H9 (cell line): ENCODE results near the gene POT1. TPM values are rescaled to one million over a fixed set of nuclear protein-coding genes. Genes with fewer than 3 reads are reported as not detected.

Experiments used
- DNase-seq: peaks from one replicate; pipeline ENCODE4 v3.0.0-alpha.2; 2017
- H2AFZ ChIP-seq: one replicate; pipeline ENCODE4 v1.6.1; 2013; ENCODE audit warnings: mild to moderate bottlenecking, low read length, control low read depth, moderate library complexity
- H2AK5ac ChIP-seq: 2 replicates; pipeline ENCODE4 v1.6.1; 2013; ENCODE audit warnings: low read length, control low read depth, mixed read lengths; ENCODE audit not compliant: insufficient read length
- H2BK120ac ChIP-seq: one replicate; pipeline ENCODE4 v1.6.1; 2013; ENCODE audit warnings: low read depth, mild to moderate bottlenecking, low read length, control low read depth, inconsistent platforms; ENCODE audit not compliant: poor library complexity, severe bottlenecking
- H2BK12ac ChIP-seq: 2 replicates; pipeline ENCODE4 v1.6.1; 2013; ENCODE audit warnings: low read length, control low read depth, mixed read lengths, low read depth; ENCODE audit not compliant: insufficient read length
- H2BK15ac ChIP-seq: 2 replicates; pipeline ENCODE4 v1.6.1; 2013; ENCODE audit warnings: low read depth, low read length, control low read depth
- H2BK20ac ChIP-seq: one replicate; pipeline ENCODE4 v1.6.1; 2013; ENCODE audit warnings: low read depth, mild to moderate bottlenecking, low read length, control low read depth, inconsistent platforms; ENCODE audit not compliant: poor library complexity, severe bottlenecking
- H2BK5ac ChIP-seq: 2 replicates; pipeline ENCODE4 v1.6.1; 2013; ENCODE audit warnings: low read length, control low read depth, mixed read lengths; ENCODE audit not compliant: insufficient read length
- H3K14ac ChIP-seq: 2 replicates; pipeline ENCODE4 v1.6.1; 2013; ENCODE audit warnings: low read length, control low read depth; ENCODE audit not compliant: insufficient read depth
- H3K18ac ChIP-seq: 2 replicates; pipeline ENCODE4 v1.6.1; 2013; ENCODE audit warnings: low read depth, mild to moderate bottlenecking, mixed read lengths, low read length, control low read depth; ENCODE audit not compliant: insufficient read length
- H3K23ac ChIP-seq: 2 replicates; pipeline ENCODE4 v1.6.1; 2013; ENCODE audit warnings: low read length, control low read depth, mixed read lengths, low read depth; ENCODE audit not compliant: insufficient read length
- H3K23me2 ChIP-seq: 2 replicates; pipeline ENCODE4 v1.6.1; 2013; ENCODE audit warnings: low read depth, mild to moderate bottlenecking, mixed read lengths, low read length, control low read depth; ENCODE audit not compliant: insufficient read length, poor library complexity, severe bottlenecking
- H3K27ac ChIP-seq: 2 replicates; pipeline ENCODE4 v1.5.1; 2013; ENCODE audit warnings: low read length, control low read depth, mixed read lengths, low read depth; ENCODE audit not compliant: insufficient read length
- H3K27me3 ChIP-seq: 2 replicates; pipeline ENCODE4 v1.6.1; 2013; ENCODE audit warnings: low read length, control low read depth, inconsistent platforms; ENCODE audit not compliant: insufficient read depth
- H3K4ac ChIP-seq: 2 replicates; pipeline ENCODE4 v1.6.1; 2013; ENCODE audit warnings: low read depth, mild to moderate bottlenecking, control low read depth, inconsistent platforms, low read length, moderate library complexity
- H3K4me1 ChIP-seq: 2 replicates; pipeline ENCODE4 v1.6.1; 2013; ENCODE audit warnings: low read length, control low read depth, inconsistent platforms; ENCODE audit not compliant: insufficient read depth
- H3K4me2 ChIP-seq: 2 replicates; pipeline ENCODE4 v1.6.1; 2013; ENCODE audit warnings: low read length, control low read depth, mixed read lengths; ENCODE audit not compliant: insufficient read length, insufficient read depth
- H3K56ac ChIP-seq: 2 replicates; pipeline ENCODE4 v1.6.1; 2013; ENCODE audit warnings: low read depth, mild to moderate bottlenecking, mixed read lengths, low read length, control low read depth; ENCODE audit not compliant: insufficient read length
- H3K79me1 ChIP-seq: 2 replicates; pipeline ENCODE4 v1.6.1; 2013; ENCODE audit warnings: low read depth, mild to moderate bottlenecking, moderate library complexity, low read length, control low read depth, inconsistent platforms; ENCODE audit not compliant: insufficient read depth, poor library complexity, severe bottlenecking
- H3K79me2 ChIP-seq: 2 replicates; pipeline ENCODE4 v1.6.1; 2013; ENCODE audit warnings: low read length, control low read depth, inconsistent platforms; ENCODE audit not compliant: insufficient read depth
- H3K9ac ChIP-seq: 2 replicates; pipeline ENCODE4 v1.6.1; 2013; ENCODE audit warnings: low read length, control low read depth, mixed read lengths; ENCODE audit not compliant: insufficient read length; ENCODE audit errors: extremely low read depth
- H3K9me3 ChIP-seq: one replicate; pipeline ENCODE4 v1.6.1; 2013; ENCODE audit warnings: low read depth, low read length, inconsistent platforms; ENCODE audit not compliant: control insufficient read depth
- H3T11ph ChIP-seq: one replicate; pipeline ENCODE4 v1.6.1; 2013; ENCODE audit warnings: mild to moderate bottlenecking, low read length, control low read depth, inconsistent platforms
- H4K20me1 ChIP-seq: one replicate; pipeline ENCODE4 v1.6.1; 2013; ENCODE audit not compliant: control insufficient read depth, insufficient read length, insufficient read depth
- H4K5ac ChIP-seq: 2 replicates; pipeline ENCODE4 v1.6.1; 2013; ENCODE audit warnings: low read depth, mild to moderate bottlenecking, mixed read lengths, low read length, control low read depth; ENCODE audit not compliant: insufficient read length
- H4K8ac ChIP-seq: replicated peaks from 2 replicates; pipeline ENCODE4 v1.6.1; 2013; ENCODE audit warnings: low read length, control low read depth, mixed read lengths, low read depth; ENCODE audit not compliant: insufficient read length
- H4K91ac ChIP-seq: 2 replicates; pipeline ENCODE4 v1.6.1; 2013; ENCODE audit warnings: low read depth, mild to moderate bottlenecking, moderate library complexity, mixed read lengths, low read length, control low read depth; ENCODE audit not compliant: insufficient read length
- H3K27ac Mint-ChIP-seq, 3 experiments: 2 replicates in 2 of 3; 3 replicates in 1 of 3; pipeline ENCODE4 v1.8.0; 2020 to 2021; ENCODE audit warnings: mixed read lengths in 3 of 3, mild to moderate bottlenecking in 1 of 3, moderate library complexity in 1 of 3
- H3K27me3 Mint-ChIP-seq: 2 replicates; pipeline ENCODE4 v1.8.0; 2021; ENCODE audit warnings: low read depth, mild to moderate bottlenecking, moderate library complexity, mixed read lengths
- H3K36me3 Mint-ChIP-seq, 3 experiments: 2 replicates in 2 of 3; 3 replicates in 1 of 3; pipeline ENCODE4 v1.8.0; 2020 to 2021; ENCODE audit warnings: low read depth in 3 of 3, mixed read lengths in 3 of 3; ENCODE audit not compliant: insufficient read depth in 1 of 3
- H3K4me1 Mint-ChIP-seq, 2 experiments: 2 replicates each; pipeline ENCODE4 v1.8.0; 2020; ENCODE audit warnings: mixed read lengths in 2 of 2
- H3K4me3 Mint-ChIP-seq, 2 experiments: 2 replicates in 1 of 2; 3 replicates in 1 of 2; pipeline ENCODE4 v1.8.0; 2020 to 2021; ENCODE audit warnings: mild to moderate bottlenecking in 2 of 2, mixed read lengths in 2 of 2, moderate library complexity in 1 of 2
- H3K9me3 Mint-ChIP-seq, 2 experiments: 2 replicates in 1 of 2; 3 replicates in 1 of 2; pipeline ENCODE4 v1.8.0; 2020; ENCODE audit warnings: mild to moderate bottlenecking in 2 of 2, mixed read lengths in 2 of 2, moderate library complexity in 1 of 2
- WGBS: extraction: QIAGEN DNeasy Blood & Tissue Kit; methylation state at CpG from one replicate; pipeline ENCODE4 v1.1.7; 2013; ENCODE audit warnings: missing lambda C conversion rate, low lambda C conversion rate, mixed read lengths; ENCODE audit not compliant: insufficient read length; ENCODE audit errors: extremely low coverage; 5-methylcytosine and 5-hydroxymethylcytosine counted together
- total RNA-seq: library from RNA; stranded (reverse); gene quantifications from 2 replicates; pipeline ENCODE4 v1.2.1, GENCODE V29; 2021
- TF ChIP-seq, protein P1 (sequence below): fragments of 200-600 bp; sonication (generic); conservative IDR thresholded peaks from 3 replicates; pipeline ENCODE4 v1.8.0; 2021; ENCODE audit warnings: antibody characterized with exemption, mild to moderate bottlenecking

POT1 gene
- total RNA-seq, 1 experiment from 2014 or later = 23.4 TPM

DNA sequence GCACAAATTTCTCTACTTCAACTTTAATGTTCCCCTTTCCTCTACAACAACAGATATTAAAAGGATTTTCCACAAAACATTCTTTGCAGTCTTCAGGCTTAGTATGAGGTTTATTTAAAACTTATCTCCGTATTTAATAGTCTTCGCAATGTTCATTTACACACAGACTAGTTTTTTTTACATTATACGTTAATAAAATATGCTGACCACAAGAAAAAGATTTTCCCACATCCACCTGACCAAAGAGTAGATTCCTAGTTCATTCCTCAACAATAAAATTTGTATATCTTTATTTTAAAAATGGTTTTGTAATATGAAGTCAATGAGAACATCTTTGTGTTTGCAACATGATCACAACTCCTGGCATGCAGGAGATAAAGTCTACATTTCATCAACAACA is 42.4 kb downstream of the POT1 start:
- no peak overlapping the region for H3K14ac ChIP-seq
- H2BK12ac ChIP-seq = no peak overlapping the region
- H3K23me2 ChIP-seq = no peaks in the 10 kb centered on the region
- Mint-ChIP-seq H3K9me3 (no peaks in the 10 kb centered on the region), H3K4me1 (no peaks in the 10 kb centered on the region), H3K4me3 (no peak overlapping the region), H3K27ac (no peak overlapping the region), H3K27me3 (no peaks in the 10 kb centered on the region), H3K36me3 (peaks cover 0 to 23% (median 22%) of the 10 kb centered on the region in 3 experiments; a peak in 5 of 7 replicates)
- H4K20me1 ChIP-seq = no peaks in the 10 kb centered on the region
- no CpG with 5 or more reads among the region's 3 CpGs for WGBS
- H2BK15ac ChIP-seq = no peak overlapping the region
- H3K18ac ChIP-seq = no peak overlapping the region
- H3T11ph ChIP-seq = no peak overlapping the region
- no peak overlapping the region for H3K4me2 ChIP-seq
- H3K27ac ChIP-seq = no peak overlapping the region
- no peaks in the 10 kb centered on the region for H3K4me1 ChIP-seq
- H2BK5ac ChIP-seq = no peak overlapping the region
- H2BK120ac ChIP-seq = no peak overlapping the region
- H3K79me2 ChIP-seq = no peaks in the 10 kb centered on the region
- H3K9ac ChIP-seq = no peak overlapping the region
- no peak overlapping the region for H2AFZ ChIP-seq
- no peak overlapping the region for H3K23ac ChIP-seq
- H2AK5ac ChIP-seq = no peak overlapping the region
- H2BK20ac ChIP-seq = no peak overlapping the region
- TF ChIP-seq, protein P1, sequence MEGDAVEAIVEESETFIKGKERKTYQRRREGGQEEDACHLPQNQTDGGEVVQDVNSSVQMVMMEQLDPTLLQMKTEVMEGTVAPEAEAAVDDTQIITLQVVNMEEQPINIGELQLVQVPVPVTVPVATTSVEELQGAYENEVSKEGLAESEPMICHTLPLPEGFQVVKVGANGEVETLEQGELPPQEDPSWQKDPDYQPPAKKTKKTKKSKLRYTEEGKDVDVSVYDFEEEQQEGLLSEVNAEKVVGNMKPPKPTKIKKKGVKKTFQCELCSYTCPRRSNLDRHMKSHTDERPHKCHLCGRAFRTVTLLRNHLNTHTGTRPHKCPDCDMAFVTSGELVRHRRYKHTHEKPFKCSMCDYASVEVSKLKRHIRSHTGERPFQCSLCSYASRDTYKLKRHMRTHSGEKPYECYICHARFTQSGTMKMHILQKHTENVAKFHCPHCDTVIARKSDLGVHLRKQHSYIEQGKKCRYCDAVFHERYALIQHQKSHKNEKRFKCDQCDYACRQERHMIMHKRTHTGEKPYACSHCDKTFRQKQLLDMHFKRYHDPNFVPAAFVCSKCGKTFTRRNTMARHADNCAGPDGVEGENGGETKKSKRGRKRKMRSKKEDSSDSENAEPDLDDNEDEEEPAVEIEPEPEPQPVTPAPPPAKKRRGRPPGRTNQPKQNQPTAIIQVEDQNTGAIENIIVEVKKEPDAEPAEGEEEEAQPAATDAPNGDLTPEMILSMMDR = no peak
- no peak overlapping the region for H4K5ac ChIP-seq
- H4K91ac ChIP-seq = no peak overlapping the region
- H3K4ac ChIP-seq = no peak overlapping the region
- H4K8ac ChIP-seq = no peak overlapping the region
- DNase-seq = no peak
- no peaks in the 10 kb centered on the region for H3K27me3 ChIP-seq
- H3K56ac ChIP-seq = no peak overlapping the region
- no peaks in the 10 kb centered on the region for H3K9me3 ChIP-seq
- no peaks in the 10 kb centered on the region for H3K79me1 ChIP-seq
